BJ (cell line): Measurements from ENCODE around the gene PHF19. TPM values are rescaled to one million over a fixed set of nuclear protein-coding genes. Genes with fewer than 3 reads are reported as not detected.

Experiments used
- CTCF ChIA-PET: fragments of 350-600 bp; formaldehyde crosslinking; extraction: SDS; loops from one replicate; lab custom pipeline; 2021; ENCODE audit warnings: antibody characterized with exemption, inconsistent platforms; lab: Yijun Ruan, JAX
- POLR2A ChIA-PET: fragments of 300-600 bp; sonication (Branson Sonifier 250); formaldehyde crosslinking; extraction: SDS; loops from one replicate; lab custom pipeline; 2021; ENCODE audit warnings: antibody characterized with exemption; lab: Charles Lee
- DNase-seq: peaks from one replicate; pipeline ENCODE4 v3.0.0-alpha.2; 2011; ENCODE audit warnings: low read depth
- H3K27me3 ChIP-seq: 2 replicates; pipeline ENCODE4 v1.6.0; 2011; ENCODE audit warnings: low read length; ENCODE audit not compliant: control insufficient read depth, insufficient read depth
- H3K36me3 ChIP-seq: 2 replicates; pipeline ENCODE4 v1.5.1; 2011; ENCODE audit warnings: low read length; ENCODE audit not compliant: control insufficient read depth, insufficient read depth
- H3K4me3 ChIP-seq: 2 replicates; pipeline ENCODE4 v1.5.1; 2011; ENCODE audit warnings: low read depth, mild to moderate bottlenecking, control low read depth, low read length
- polyA plus RNA-seq: library from polyadenylated mRNA; depleted of rRNA; stranded (reverse); fragments of >200 nt; gene quantifications from 2 replicates; pipeline ENCODE4 v1.2.3, GENCODE V29; 2011
- TF ChIP-seq, protein P1 (sequence below): IDR thresholded peaks from 2 replicates; pipeline ENCODE4 v1.5.1; 2011; ENCODE audit warnings: low read depth, mild to moderate bottlenecking, control low read depth, inconsistent platforms, low read length, moderate library complexity; ENCODE audit not compliant: insufficient read depth

Gene PHF19
- polyA plus RNA-seq, 1 experiment, result 61.7 TPM

DNA sequence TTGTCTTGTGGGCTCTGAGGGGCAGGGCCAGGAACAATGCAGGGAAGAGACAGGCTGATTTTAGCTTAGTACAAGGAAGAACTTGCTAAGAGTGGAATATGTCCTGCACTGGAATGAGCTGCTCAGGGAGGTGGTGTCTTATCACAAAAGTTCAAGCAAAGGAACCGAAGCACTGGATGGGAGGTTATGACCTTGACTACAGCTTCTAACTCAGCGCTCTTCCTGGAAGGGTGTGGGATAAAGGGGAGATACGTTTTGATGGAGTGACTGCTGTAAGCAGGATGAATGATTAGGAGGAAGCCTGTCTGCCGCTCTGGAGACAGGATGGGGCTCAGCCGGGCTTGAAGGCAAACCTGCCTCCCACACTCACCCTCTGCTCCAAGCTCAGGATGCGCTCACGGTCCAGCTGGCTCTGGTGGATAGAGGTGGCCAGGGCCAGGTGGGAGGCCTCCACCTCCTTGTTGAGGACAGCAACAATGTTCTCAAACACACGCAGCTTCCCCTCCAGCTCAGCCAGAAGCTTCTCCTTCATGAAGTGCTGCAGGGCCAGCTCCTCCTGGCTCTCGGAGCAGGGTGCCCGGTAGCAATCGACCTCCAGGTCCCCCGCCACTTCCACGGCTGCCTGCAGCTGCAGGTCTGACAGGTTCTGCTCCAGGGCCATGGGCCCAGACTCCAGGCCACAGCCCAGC, 36.1 kb upstream of the PHF19 start:
- POLR2A ChIA-PET, result no interaction called here
- CTCF ChIA-PET, result interaction anchor here (0.7 to 2.1 kb wide), 2 partner anchors 13 to 407 kb away, joined by 4 to 8 read pairs; no protein-coding TSS in a partner anchor
- Histone ChIP-seq H3K36me3 (no peaks in the 10 kb centered on the region), H3K4me3 (no peak overlapping the region), H3K27me3 (no peaks in the 10 kb centered on the region)
- TF ChIP-seq, protein P1, sequence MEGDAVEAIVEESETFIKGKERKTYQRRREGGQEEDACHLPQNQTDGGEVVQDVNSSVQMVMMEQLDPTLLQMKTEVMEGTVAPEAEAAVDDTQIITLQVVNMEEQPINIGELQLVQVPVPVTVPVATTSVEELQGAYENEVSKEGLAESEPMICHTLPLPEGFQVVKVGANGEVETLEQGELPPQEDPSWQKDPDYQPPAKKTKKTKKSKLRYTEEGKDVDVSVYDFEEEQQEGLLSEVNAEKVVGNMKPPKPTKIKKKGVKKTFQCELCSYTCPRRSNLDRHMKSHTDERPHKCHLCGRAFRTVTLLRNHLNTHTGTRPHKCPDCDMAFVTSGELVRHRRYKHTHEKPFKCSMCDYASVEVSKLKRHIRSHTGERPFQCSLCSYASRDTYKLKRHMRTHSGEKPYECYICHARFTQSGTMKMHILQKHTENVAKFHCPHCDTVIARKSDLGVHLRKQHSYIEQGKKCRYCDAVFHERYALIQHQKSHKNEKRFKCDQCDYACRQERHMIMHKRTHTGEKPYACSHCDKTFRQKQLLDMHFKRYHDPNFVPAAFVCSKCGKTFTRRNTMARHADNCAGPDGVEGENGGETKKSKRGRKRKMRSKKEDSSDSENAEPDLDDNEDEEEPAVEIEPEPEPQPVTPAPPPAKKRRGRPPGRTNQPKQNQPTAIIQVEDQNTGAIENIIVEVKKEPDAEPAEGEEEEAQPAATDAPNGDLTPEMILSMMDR, result no peak
- DNase-seq, result no peak

- TF ChIP-seq, protein P1, result no peak
- ChIA-PET POLR2A (no interaction called here), CTCF (interaction anchor here (2.1 kb wide), 1 partner anchor 11 kb away, joined by 8 read pairs; no protein-coding TSS in a partner anchor)
- DNase-seq, result no peak
- no peak overlapping the region for H3K4me3 ChIP-seq
- H3K27me3 ChIP-seq, result no peaks in the 10 kb centered on the region
- no peaks in the 10 kb centered on the region for H3K36me3 ChIP-seq
Measured at GRCh38 chr9:120911295-120911837, 34.4 kb upstream of the PHF19 start.

GRCh38 chr9:120910643-120911042, 33.7 kb upstream of the PHF19 start:
- TF ChIP-seq, protein P1, result no peak
- no peaks in the 10 kb centered on the region for H3K36me3 ChIP-seq
- H3K27me3 ChIP-seq, result no peaks in the 10 kb centered on the region
- CTCF ChIA-PET, result no interaction called here
- H3K4me3 ChIP-seq, result no peak overlapping the region
- POLR2A ChIA-PET, result no interaction called here
- no peak for DNase-seq

DNA sequence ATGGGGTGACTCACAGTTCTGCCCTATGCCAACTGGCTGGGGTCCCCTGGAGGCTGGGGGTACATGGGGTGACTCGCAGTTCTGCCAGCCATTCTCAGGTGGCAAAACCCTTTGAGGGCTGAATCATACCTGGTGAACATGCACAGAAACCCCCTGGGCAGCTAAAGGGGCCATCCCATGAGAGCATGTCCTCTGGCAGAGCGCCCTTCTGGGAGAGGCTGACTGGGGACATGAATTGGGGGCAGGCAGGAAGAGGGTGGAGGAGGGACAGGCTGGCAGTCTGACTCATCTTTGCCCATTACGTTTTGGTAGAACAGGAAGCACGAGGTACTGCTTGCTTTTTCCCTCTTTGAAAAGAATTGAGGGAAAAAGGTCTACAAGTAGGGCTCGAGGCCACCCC, 32.9 kb upstream of the PHF19 start:
- Histone ChIP-seq H3K27me3 (no peaks in the 10 kb centered on the region), H3K36me3 (no peaks in the 10 kb centered on the region), H3K4me3 (no peak overlapping the region)
- ChIA-PET CTCF (no interaction called here), POLR2A (no interaction called here)
- DNase-seq, result no peak
- TF ChIP-seq, protein P1, result no peak

GRCh38 chr9:120905315-120906164, 28.6 kb upstream of the PHF19 start:
- no peak overlapping the region for H3K4me3 ChIP-seq
- no peak for DNase-seq
- TF ChIP-seq, protein P1, result no peak
- H3K27me3 ChIP-seq, result no peaks in the 10 kb centered on the region
- CTCF ChIA-PET, result no interaction called here
- POLR2A ChIA-PET, result no interaction called here
- H3K36me3 ChIP-seq, result no peaks in the 10 kb centered on the region
